NOMO-1 (cell line): ENCODE measurements around the gene SIK2.

Source experiments
- DNase-seq, 2 experiments: peaks; one replicate each; lab custom pipeline; 2025; ENCODE audit not compliant: unreplicated experiment in 2 of 2; lab: John Stamatoyannopoulos, UW

SIK2 gene

DNA sequence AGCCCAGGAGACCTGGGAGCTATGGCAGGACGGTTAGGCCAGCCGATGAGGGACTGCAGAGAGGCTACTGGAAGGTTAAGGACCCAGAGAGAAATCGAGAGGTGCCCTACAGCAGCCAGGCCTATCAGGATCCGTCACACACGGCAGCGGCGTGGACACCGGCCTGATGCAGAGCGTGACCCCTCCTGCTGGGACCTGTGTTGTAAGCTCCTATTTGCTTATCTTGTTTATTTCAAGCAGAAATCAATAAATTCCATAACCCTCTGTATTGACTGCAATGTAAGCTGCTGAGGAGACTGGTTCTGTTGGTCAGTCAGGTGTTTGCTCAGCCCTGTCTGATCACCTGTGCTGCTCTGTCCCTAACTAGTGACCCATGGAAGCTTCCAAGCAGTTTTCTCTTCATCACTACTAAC is 124.1 kb downstream of the SIK2 start:
- DNase-seq: no peak

DNA sequence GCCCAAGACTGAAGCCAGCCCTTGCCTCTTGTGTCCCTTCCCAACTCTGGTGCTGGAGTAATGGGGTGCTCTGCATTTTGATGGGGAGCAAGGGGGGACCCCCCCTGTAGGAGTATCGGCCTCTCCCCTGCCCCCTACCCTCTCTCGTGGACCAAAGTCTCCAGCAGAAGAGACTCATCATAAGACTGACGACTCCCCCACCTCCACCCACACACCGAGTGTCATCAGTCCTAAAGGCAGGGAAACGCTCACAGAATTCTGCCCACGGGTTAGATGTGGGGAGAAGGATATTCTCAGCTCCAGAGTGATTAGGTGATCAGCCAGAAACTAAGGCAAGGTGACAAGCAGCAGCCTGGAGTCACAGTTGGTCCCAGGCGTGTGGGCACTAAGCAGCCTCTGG is 125.2 kb downstream of the SIK2 start:
- no peak for DNase-seq

DNA sequence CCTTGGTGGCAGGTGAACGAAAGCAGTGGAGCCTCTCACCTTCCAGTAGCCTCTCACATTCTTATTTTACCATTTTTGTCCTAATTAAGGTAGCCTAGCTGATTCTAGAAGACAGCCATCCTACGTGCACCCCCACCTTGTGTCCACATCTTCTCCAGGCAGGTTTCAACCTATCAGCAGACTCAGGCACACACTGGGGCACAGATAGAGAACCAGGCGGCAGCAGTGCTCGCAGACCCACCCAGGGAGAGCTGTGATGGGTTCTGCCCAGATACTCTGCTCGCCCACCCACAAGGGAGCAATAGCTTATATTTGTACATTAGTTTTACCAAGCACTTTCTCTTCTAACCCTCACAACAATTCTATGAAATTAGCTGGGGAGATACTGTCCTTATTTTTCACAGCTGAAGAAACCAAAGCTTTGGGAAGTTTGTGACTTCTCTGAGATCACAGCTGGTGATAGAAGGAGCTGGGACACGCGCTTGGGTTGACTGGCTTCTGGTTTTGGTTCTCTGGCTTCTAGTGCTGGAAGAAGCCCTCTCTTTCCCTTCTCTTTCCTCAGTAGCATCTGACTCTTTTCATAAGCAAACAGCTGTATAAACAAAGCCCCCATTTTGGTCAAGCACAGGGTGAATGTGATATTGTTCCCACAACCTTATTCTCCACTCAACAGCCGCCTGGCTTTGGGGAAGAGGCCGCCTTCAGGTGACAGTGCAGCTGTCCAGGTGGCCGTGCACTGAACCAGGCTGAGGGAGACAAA is 127.0 kb downstream of the SIK2 start:
- DNase-seq: no peak

DNA sequence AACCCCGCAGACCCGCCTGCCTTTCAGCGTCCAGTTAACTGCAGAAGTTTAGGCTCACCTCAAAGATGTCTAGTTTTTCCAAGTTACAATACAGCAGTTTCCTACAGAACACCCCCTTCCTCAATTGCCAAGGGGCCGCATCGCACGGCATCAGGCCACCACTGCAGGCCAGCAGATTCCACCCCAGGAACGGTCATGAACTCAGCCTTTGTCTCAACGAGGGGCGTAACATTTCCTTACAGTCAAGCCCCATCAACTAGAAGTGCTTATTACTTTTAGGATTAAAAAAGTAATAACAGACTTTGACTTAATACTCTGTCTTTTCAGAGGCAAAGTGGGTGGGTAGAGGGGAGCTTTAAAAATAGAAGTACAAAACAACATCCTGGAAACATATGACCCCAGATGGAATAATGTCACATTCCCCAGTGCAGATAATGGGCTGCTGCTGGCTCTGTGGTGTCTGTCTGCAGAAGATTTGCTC is 127.6 kb downstream of the SIK2 start:
- DNase-seq: no peak

DNA sequence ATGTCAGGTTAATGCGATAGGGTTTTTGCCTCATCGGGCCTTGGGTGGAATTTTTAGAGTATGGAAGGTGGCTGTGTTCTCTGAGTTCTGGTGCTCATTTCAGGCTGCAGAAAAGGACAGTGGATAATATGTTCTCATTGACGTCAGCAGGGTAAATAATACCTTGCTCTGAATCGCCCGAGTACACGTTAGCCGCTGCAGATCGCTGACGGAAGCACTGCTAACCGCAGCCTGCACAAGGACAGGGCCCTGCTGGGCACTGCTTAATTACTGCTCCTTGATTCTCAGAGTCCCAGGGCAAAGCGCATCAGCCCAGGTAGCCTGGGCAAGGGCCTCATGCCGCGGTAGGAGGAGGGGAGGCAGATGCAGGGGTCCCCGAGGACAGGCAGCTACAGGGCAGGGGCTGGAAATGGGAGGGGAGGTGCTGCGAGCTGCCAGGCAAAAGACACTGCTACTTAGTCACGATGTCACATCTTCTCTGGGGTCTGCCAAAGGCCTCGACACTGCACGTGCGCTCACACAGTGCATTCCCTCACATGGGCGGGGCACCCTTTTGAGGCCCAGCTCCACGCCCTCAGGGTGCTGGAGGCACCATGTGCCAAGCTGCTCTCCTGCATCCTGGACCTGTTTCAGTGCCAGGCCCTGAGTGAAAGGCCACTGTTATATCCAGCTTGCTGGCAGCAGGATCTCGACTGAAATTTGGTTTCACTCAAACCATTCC is 128.8 kb downstream of the SIK2 start:
- no peak for DNase-seq

DNA sequence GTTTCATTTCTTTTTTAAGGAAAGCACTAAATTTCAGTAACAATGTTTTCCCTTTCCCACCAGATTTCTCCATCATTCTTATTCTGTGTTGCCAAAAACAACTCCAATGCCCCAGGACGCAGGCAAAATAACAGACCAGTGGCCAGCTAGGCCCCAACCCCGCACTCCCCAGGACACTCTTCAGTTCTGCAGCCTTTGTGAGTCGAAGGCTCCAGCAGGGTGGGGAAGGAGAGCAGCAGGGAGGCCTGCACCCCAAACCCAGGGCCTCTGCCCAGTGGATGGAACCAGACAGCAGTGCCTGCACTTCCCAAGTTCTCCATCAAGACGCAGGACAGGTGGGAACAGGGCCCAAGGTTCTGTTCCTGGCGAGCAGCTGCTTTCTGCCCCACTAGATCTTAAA is 129.6 kb downstream of the SIK2 start:
- no peak for DNase-seq

DNA sequence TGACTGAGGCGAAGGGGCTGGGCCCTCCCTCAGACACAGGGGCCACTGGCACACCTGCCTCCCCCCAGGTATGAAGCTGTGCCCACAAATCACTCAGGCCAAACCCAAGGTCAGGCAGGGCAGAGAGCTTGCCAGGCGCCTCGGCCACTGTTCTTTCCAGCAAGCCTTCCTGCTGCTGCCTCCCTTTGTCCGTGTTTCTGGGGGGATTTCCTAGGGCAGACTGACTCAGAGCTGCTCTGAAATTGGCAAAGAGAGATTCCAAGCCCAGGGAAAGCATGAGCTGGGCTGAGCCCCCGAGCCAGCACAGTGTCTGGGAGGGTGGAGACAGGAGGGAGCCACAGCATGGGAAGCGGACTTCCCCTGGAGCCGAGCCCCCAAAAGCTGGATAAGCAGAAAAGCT is 130.8 kb downstream of the SIK2 start:
- no peak for DNase-seq

DNA sequence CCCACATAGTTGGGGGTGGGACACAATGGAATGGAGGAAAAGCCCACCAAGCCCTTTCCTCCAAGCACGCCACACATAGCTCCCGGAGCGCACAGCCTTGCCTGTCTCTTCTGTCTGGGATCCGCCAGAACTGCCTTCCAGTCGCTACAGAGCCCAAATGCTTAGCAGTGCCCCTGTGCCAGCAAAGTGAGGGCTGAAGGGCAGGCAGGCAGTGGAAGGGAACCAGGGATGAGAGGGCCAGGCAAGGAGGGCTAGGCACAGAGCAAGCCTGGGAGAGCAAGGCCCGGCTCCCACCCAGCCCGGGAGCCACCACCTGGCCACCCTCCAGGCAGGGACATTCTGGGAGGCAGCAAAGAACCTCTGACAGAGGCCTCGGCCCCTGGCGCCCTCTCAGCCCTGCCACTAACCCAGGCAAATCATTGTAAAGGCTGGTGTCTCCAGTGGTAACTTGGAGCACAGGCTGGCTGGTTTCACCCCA is 131.4 kb downstream of the SIK2 start:
- no peak for DNase-seq

DNA sequence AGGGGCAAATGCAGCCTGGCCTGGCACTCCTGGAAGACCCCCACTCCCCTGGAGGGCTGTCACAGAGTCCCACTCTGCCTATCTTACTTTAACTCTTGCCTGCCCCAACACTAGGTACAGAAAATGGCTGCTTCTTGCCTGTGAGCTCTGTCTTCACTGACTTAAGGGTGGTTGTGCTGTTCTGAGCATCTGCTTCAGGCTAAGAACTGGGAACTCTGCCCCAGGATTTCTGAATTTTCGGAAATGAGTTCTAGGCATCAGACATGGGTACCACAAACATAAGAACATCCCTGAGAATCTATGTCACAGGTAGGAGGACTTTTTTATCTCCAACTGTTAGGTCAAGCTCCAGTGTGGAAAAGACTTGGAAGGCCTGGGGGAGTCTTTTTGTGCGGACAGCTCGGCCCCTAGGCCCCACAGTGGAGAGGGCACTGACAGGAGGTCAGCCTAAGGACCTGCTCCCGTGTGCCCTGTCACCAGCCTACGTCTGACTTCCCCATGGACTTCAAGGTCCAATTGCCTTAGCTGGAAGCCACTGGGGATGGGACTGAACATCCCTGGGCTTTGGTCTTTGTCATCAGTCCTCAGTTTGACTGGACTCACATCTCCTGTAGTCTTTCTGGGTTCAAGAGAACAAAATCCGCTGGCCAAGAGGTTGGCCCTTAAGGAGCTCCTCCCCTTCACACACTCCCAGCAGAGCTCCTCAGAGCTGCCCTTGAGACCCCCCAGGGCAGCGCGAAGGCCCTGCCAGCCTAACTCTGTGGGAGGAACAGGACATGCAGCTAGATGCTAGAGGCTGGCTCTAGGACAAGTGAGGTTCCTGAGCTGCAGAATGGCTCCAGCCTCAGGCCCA is 132.1 kb downstream of the SIK2 start:
- DNase-seq: no peak

DNA sequence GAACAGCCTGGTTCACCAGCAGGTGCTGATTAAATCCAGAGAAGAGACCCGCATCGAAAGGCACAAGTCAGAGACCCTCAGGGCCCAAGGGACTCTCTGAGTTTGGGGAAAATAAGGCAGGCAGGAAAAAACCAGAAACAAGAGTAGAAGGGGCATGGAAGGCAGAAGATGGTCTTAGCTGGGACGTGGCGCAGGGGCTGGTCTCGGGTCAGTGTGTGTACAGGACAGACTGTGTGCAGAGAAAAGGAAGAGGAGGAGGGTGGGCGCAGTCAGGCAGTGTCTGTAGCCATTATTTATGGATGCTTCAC is 132.7 kb downstream of the SIK2 start:
- no peak for DNase-seq

DNA sequence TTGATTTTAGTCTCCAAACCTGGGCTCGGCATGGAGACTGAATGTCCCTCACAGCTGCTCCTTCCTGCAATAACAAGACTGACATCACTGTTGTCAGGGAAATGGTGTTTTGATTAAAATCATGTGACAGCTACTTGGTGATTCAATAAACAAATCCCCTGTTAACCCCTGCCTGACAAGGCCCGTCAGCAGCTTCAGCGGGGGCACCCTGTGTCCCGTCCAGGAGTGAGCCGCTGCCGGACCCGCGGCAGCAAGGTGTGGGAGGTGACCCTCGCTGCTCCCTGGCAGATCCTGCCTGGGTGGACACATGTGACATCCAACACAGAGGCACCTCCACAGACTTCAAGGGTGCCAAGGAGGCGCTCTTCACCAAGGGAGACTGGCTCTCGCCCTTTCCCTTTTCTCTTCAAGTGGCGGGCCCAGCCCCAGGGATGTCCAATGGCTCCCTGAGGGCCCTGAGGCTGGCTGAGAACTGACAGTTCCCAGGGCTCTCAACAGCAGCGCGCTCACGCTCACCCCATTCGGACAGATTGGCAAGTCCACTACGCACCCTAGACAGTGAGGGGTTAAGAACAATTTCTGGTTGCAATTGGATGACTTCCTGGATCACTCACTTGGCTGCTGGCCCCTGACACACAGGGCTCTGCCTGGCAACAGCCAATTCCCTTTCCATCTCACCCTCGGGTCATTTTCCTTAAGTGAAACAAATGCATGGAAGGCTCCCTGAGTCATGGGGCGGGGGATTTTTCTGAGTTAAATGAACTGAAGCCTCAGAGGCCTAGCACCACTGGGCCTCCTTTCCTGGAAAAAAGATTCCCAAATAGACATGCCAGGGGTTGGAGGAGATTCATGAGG is 133.2 kb downstream of the SIK2 start:
- DNase-seq: no peak

DNA sequence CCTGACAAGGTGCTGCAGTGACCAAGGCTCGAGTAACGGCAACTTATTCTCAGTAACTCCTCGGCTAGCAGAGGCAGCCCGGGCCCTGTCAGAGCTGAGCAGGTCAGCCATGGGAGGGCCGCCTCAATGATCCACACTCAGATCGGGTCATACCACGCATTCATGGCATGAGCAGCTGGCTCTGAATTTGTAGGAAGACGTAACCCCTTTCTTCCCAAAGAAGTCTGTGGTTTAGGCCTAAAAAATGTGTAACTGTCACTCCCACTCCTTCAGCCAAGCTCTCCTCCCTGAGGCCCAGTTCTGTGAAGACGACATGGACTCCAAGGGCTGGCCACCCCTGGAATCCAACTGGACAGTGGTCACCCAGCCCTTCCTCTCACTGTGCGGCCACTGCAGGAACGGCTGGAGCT is 133.9 kb downstream of the SIK2 start:
- no peak for DNase-seq

DNA sequence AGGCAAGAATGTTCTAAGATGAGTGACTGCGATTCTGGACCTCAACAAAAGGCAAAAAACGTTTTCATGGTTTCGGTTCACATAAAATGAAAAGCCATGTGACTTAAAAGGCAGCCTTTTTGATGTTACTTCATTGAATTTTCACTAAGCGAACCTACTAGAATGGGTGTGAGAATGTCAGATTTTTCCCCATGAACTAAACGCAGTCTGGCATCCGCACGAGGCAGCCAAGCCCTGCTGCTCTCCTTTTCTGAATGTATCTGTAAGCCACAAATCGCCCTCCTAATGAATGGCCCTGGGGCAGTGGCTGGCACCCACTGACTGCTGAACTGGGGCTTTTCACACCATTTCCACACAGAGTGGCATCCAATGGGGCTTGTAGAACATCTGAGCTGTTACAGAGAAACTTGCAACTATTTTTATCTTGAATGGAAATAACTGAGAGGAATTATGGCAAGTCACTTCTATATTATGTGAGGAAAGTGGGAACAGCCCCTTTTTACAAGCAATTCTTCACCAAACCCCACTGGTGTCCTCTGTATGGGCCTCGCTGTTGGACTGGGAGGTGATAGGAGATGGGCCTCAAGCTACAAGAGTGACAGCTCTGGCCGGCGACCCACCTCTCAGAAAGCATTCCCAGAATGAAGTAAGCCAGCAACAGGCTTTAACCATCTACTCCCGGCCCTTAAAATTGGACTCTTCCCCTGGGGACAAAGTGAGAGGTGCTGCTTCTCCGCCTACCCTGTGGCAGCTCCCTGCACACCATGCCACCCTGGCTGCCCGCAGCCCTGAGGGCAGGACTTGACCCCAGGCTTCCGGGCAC is 134.6 kb downstream of the SIK2 start:
- DNase-seq: no peak

DNA sequence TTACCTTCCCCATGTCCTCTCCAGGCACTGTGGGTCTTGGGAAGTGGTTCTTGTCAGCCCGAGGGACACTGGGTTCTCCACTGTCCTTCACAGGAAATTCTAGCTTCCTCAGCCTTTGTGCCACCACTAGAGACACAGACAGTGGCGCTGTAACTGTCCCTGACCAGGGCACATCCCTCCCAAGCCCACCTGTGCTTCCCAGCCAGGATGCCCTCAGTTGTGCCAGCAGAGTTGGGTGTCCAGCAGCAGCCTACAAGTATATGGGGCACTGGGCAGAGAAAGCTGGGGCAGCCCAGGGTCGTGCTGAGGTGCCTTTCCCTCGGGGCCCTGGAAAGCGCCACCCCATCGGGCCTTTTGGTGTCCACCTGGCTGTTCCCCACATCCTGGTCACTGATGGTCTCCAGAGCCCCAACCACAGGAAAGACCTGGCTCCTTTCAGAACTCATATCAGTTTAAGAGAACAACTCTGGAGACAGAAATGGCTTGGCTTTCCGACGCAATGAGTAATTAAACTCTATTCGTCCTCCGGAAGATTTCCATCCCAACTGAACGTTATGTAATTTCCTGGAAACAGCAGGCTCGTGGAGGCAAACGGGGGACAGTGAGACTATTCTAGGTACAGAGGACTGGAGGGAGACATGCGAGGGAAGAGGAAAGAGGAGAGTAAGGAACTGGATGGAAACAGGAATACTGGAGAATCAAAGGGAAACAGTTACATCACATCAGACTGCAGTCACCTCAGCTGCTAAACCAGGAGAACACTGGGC is 135.4 kb downstream of the SIK2 start:
- no peak for DNase-seq

DNA sequence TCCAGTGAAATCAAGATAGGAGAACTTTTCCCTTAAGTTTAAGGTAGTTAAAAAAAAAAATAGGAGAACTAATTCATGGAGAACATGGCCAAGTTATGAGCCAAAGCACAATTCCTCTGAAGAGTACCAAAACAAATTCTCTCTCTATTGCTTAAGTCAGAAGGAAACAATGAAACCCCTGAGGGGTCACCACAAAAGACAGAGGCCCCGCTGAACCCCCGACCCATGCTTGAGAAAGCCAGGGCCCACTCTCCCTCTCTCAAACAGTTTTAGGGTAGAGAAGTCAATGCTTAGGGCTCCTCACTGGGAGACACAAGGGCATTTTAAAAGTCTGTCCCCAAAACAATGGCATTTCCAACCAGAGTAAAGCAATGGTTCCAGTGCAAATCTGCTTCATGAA is 137.1 kb downstream of the SIK2 start:
- DNase-seq: no peak

DNA sequence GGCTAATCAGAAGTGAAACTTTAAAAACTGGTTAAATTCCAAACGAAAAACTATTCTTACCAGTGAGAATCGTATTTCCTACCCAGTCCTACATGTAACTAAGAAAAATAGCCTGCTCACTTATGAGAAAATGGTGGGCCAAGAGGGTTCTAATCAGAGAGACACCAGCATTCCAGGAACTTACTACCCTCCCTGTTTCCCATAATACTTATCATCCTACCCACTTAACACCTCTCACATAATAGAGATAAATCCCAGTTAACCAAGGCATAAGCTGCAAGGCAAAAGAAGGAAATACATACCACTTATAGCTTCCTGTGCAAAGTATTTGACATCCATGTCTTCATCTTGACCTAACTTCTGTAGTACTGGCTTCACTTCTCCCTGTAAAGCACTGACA is 139.5 kb downstream of the SIK2 start:
- DNase-seq: no peak

DNA sequence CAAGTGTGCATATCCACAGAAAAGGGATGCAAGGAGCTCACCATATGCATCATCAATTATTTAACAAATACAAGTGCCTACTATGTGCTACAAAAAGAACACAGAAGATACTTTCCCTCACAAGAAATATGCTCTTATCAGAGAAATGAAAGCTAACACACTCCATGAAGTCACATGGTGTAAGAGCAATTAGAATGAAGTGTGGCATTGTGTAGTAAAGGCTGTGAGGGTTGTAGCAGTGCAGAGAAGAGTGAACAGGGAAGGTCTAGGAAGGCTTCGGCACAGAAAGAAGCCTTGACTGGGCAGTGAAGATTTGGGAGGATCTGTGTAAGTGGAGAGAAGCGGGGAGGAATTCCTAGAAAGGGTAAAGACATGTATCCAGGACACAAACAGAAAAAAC is 141.5 kb downstream of the SIK2 start:
- no peak for DNase-seq

DNA sequence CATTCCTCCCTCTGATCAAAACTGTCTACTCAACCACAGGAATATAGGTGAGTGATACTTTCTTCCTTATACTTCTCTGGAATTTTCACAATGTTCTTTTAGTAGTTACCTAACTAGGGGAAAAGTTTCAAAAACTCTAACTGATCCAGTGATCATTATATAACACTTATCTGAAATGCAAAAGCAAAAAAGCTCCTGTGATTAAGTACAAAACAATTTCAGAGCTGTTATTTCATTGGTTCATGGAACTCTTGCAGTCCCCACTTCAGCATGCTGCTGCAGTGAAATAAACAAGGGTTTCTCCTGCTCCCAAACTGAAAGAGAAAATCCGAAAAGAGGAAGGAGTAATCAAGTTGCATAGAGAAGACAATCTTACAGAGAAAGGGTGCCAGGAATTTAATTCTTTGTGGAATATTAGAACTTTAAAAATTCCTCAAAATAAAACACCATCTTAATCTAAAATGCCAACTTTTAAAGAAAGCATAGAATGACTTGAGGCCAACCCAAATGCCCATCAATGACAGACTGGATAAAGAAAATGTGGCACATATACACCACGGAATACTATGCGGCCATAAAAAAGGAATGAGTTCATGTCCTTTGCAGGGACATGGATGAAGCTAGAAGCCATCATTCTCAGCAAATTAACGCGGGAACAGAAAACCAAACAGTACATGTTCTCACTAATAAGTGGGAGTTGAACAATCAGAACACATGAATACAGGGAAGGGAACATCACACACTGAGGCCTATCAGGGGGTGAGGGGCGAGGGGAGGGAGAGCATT is 143.7 kb downstream of the SIK2 start:
- no peak for DNase-seq
